ENCODE measurements around the gene SNX10.

SNX10 gene

DNA sequence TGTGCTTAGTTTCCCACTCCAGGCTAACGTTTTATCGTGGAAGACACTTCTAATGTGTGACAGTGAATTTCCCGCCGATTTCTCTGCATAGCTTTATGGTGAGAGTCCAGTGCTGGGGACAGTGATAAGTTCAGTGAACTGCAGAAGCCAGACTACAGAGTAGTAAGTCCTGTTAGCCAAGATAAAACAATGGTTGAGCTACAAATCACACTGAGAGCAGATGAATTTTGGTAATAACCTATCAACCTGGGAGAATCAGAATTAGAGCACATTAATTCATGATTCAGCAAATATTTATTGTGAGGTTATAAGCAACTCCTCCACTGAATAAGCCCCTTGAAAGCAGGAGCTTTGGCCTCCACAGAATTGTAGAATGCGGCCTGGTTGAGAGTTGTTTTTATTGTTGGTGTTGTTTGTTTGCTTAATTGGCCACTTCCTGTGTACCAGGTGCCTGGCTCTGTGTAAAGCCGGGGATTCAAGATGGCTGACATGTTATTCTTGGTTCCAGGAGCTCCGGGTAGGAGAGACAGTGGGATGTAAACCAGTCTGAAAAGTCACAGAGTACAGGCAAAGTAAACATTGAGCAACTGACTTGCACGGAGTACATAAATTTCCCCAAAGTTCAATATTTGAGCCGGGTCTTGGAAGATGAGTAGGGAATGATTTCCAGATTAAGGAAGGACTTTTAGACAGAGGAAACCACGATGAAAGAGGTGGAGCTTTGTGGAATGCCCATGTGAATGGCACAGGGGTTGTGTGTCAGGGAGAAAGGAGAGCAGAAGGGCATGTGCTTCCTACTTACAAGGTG is 112.7 kb downstream of the SNX10 start:
- no peak for DNase-seq (ENCODE audit: low read depth in 2 of 2)

DNA sequence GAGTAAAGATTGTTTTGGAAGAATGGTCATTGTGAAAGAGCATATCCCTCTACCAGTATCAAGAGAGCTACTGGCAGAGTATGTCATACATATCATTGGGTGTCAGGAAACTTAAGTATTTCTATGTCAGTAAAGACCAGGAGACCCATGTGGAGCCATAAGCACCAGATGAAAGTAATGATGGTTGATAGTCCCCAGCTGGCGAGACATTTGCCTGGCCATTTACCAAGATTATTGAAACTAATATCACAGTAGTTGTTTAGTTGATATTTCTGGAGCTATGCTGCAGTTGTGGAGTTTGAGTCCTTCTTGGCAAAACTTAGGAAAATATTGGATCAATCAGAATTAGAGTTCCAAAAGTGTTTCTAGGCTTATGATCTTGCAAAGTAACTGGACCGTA is 114.8 kb downstream of the SNX10 start:
- no peak for DNase-seq (ENCODE audit: low read depth in 2 of 2)

DNA sequence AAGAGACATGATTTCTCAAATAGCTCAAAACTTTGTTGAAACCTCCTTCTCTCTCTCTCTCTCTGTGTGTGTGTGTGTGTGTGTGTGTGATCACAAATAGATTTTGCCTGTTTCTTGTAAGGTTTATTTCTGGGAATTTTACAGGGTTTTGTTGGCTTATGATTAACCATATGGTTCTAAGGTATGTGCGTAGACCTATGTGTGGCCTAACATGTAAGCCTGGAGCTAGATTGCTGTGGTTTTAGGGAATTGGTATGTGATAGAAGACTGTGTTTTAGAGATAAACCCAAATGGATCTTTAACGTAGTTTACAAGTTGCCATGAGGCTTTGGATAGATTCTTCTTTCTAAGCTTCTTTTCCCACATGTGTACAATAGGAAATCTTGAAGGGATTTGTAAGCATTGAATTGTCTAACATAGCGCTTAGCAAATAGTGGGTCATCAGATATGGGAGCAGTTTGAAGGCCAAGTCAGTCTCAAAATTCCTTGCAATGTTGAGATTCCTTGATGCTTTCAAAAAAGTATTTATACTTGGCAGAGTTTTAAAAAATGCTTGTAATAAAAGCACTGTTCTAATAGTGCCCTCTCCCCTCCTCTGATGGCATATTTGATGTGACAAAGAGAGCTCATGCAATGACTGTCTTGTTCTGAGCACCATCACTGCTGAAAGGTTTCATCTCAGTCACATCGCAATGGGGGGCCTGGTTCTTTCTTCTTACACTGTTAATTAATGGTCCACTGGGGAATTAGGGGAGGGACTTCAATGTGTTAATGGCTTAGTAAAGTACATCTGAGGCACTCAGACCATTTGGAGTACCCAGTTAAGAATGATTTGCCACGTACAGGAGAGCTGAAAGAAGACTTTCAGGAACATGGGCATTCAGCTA is 118.2 kb downstream of the SNX10 start:
- DNase-seq (ENCODE audit: low read depth in 2 of 2) = no peak

DNA sequence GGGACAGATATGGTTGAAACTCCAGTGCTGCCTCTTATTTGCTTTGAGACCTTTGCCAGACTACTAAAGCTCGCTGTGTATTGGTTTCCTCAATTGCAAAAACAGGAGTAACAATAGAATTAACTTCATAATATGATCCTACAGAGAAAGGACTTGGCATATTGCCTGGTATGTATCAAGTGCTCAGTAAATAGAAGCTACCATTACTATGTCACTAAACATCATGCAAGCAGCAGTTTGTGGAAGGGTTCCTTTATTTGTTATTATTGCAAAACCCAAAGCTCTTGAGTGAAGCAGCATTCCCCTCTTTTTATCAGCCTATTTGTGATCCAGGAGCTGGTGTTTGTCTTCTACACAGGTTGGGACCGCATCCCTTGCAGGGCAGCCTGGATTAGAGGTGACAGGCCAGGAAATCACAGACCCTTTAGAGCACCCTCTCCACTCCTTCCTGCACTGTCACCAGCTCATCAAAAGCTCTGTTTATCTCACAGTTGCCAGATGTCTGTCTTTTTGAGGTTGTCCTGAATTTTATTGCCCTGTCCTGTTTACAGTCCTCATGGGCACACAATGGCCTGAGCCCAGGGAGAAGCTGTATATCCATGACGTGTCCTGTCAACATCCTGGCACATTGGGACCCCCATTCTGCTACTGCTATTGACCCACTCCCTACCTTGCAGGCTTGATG is 121.5 kb downstream of the SNX10 start:
- DNase-seq (ENCODE audit: low read depth in 2 of 2) = no peak

DNA sequence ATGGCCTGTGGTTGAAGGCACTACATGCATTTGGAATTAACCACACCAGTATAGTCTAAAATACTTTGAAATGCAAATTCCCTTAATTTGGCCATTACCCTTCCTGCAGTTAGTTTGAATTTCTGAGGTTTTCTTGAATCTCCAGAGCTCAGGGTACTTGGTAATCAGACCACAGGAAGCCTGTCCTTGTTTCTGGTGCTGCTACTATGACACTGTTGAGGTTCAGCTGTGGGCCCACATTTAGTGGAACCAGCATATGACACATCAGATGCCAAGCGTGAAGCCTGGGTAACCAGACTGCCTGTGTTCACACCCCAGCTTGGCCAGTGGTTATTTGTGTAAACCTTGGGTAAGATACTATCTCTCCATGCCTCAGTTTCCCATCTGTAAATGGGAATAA is 124.3 kb downstream of the SNX10 start:
- no peak for DNase-seq (ENCODE audit: low read depth in 2 of 2)

DNA sequence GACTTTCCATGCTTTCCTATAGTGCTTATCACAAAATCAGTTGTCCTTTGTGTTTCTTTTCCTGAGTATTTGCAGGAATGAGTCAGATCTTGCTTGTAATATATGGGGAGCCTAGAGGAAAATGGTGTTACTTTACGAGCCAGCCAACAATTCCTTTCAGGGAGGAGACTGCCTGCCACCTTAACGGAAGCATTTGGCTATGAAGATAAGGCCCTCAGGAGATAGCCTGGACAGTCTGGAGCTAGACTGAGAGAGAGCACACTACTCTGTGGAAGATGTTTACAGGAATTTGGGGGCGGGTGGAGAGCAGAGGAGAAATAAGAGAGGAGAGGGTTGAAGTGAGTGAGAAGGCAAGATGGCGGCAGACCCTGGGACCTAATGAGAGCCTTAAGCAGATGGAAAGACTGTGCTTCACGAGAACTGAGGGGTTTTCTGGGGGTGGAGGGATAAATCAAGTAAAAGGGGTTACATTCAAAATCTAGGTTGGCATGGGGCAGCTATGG is 126.3 kb downstream of the SNX10 start:
- DNase-seq (ENCODE audit: low read depth in 2 of 2) = no peak

DNA sequence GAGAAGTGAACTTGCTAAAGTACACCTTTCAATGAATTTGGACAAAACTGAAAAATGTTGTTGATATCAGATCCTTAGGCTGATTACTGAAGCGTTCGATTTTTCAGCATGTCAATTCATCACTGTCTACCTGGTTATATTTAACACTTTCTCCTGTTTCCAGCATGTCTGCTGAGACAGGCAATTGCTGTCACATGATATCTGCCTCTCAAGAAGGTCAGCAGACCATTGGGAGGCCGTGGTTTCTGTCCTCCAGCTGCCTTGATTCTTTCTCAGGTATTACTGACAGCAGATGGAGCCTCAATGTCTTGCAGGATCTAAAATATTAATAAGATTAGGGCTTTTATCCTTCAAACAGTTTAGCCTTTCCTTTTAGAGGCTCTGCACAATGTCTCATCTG is 127.5 kb downstream of the SNX10 start:
- no peak for DNase-seq (ENCODE audit: low read depth in 2 of 2)

DNA sequence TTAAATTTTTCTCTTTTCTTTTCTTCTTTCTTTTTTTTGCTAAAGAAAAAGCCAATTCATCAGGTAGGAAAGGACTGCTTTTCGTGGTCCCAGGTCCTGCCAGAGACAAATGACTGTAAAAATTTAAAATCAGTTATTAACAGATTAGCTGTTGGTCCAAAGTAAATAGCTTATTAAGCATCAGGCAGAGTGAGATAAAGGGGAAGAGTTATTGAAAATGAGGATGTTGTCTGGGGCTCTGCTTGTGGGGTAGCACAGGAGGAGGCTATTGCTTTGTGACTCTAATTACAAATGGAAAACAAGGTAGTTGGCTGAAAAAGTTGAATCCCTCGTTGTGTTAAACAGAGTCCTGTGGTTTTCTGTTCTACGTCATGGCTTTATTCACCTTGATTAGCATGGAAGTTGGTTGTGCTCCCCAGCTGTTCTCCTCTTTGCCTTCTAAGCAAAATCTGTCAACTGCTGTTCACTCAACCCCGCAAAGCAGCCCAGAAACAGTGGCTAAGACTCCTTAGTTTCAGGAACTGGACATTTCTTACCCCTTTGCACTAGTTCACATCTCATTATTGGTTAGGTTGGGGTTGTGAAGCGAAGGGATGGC is 128.9 kb downstream of the SNX10 start:
- no peak for DNase-seq (ENCODE audit: low read depth in 2 of 2)

DNA sequence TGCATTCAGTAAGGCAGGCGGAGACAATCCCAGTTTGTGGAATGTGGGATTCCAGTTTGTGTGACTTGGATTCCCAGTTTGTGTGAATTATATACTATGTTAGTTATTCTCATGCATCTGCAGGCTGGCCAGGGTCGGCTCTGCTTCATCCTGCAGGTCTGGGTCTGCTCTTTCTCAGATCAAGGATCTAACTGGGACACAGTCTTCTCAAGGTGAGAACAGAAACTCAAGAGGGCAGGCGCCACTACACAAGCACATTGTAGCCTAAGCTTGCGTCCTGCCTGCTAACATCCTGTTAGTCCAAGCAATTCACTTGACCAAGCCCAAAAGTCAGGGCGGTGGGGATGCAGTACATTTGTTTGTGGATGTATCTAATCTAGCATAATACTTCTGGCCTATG is 131.1 kb downstream of the SNX10 start:
- DNase-seq (ENCODE audit: low read depth in 2 of 2) = no peak

DNA sequence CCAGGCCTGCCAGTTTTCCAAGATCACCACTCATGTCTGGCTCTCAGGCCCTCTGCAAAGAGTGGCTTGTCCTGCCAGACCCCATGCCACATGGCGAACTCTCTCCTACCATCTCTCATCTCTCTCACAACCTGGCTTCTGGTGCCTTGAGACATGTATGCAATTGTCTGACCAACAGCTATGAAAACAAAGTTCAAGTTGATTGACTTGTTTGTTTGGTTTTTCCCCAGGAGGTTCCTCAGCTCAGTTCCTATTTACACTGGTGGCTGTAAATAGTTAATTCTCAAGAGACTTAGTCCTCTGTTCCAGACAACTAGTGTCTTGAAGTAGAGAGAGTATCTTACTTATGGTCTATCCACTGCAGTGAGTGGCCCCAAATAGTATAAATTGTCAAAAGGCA is 131.8 kb downstream of the SNX10 start:
- no peak for DNase-seq (ENCODE audit: low read depth in 2 of 2)

All from stimulated activated CD8-positive, alpha-beta memory T cell treated with anti-CD3 and anti-CD28 coated beads, Interleukin-15, amount 100 ng/mL, for 48 hours (primary cell).